ENCODE results near the gene ZNF417.
"Not testable (repeated sequence)": the region's sequence is repeated elsewhere in the genome, so short reads cannot be mapped to it uniquely, and the experiment has no call there.

The ZNF417 gene

GRCh38 chr19:57887195-57887941, 29.0 kb downstream of the ZNF417 start:
- DNase-seq: no peak

GRCh38 chr19:57886046-57886445, 30.3 kb downstream of the ZNF417 start:
- DNase-seq: no peak

DNA sequence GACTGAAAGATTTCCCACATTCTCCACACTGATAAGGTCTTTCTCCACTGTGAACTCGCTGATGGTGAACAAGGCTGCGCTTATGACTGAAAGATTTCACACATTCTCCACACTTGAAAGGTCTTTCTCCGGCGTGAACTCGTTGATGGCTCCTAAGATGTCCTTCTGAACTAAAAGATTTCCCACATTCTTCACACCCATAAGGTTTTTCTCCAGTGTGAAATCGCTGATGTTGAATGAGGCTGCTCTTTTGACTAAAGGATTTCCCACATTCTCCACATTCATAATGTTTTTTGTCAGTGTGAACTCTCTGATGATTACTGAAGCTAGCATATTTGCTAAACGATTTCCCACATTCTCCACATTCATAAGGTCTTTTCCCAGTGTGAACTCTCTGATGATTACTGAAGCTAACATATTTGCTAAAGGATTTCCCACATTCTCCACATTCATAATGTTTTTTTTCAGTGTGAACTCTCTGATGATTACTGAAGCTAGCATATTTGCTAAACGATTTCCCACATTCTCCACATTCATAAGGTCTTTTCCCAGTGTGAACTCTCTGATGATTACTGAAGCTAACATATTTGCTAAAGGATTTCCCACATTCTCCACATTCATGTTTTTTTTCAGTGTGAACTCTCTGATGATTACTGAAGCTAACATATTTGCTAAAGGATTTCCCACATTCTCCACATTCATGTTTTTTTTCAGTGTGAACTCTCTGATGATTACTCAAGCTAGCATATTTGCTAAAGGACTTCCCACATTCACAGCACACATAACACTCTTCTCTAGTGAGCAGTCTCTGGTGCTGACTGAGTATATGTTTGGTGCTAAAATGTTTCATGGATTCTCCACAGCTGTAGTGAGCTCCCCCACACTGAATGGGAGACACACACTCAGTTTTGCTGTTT, 42.3 kb downstream of the ZNF417 start:
- not testable (repeated sequence) for DNase-seq

- DNase-seq: no peak
These were observed 43.9 kb downstream of the ZNF417 start for GRCh38 chr19:57872450-57872849.

DNA sequence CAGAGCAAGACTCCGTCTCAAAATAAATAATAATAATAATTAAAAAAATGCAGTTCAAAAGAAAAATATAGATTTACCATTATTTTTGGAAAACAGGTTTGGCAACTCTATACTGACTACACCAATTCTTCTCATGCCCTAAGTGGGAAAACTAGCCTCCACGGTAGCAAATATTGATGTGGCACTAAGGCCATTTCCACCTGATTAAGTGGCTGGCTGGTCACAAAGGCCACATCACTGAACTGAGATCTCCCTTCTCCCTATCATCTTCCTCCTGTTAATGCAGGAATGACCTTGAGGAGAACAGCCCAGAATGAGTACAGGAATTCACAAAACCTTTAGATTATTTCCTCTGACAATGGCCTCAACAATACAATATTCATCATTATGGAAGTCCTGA, 46.2 kb downstream of the ZNF417 start:
- DNase-seq: no peak

DNA sequence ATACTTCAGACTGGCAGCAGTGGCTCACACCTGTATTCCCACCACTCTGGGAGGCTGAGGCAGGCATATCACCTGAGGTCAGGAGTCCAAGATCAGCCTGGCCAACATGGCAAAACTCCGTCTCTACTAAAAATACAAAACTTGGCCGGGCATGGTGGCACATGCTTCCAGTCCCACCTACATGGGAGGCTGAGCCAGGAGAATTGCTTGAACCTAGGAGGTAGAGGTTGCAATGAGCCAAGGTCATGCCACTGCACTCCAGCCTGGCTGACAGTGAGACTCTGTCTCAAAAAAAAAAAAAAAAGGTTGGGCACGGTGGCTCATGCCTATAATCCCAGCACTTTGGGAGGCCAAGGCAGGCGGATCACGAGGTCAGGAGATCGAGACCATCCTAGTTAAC, 46.7 kb downstream of the ZNF417 start:
- not testable (repeated sequence) for DNase-seq

- DNase-seq: no peak
These were observed 48.4 kb downstream of the ZNF417 start for GRCh38 chr19:57867868-57868492.
